A673 (cell line): Measurements from ENCODE around the gene PTPDC1.

Source experiments
- CTCF ChIP-seq: fragments of 300-800, 200-600 bp; sonication (generic); conservative IDR thresholded peaks from 2 replicates; pipeline ENCODE4 v1.5.1; 2017; ENCODE audit warnings: low read depth, mild to moderate bottlenecking, antibody characterized with exemption, low read length, moderate library complexity, mixed read lengths
- EZH2 ChIP-seq: fragments of 200-600 bp; sonication (generic); IDR thresholded peaks from 2 replicates; pipeline ENCODE4 v1.6.1; 2017; ENCODE audit warnings: borderline replicate concordance, low read depth, mild to moderate bottlenecking, mixed read lengths, antibody characterized with exemption, low read length; ENCODE audit not compliant: poor library complexity, severe bottlenecking

GRCh38 chr9:94110821-94111252 is 26.6 kb downstream of the PTPDC1 start:
- TF ChIP-seq CTCF (no peak), EZH2 (no peak)
